Measurements from ENCODE around the gene PNPLA7. TPM values are rescaled to one million over a fixed set of nuclear protein-coding genes. Genes with fewer than 3 reads are reported as not detected.
A peak's percentile ranks its signal among the peaks of the same experiment; 100 is the strongest.

The PNPLA7 gene
- total RNA-seq, 4 donors from 2014 or later = 16.0 to 95.4 (median 24.9) TPM

- Histone ChIP-seq H3K4me1 (peaks cover 0 to 10% (median 9%) of the 10 kb centered on the region in 4 donors), H3K36me3 (no peaks in the 10 kb centered on the region), H3K27me3 (no peaks in the 10 kb centered on the region), H3K4me3 (no peak overlapping the region), H3K27ac (peak overlapping the region; percentile 48 to 63 (median 56)), H3K9me3 (no peaks in the 10 kb centered on the region)
- intact Hi-C loops (cut with DNase I; ENCODE audit: low total_unique reads) (no loop called here), in situ Hi-C loops (cut with MboI; ENCODE audit: low pct_ligation_motif_present in 1 of 4, low pct_unique_long_range_greater_than_20kb in 1 of 4, low sequenced_read_pairs in 3 of 4) (no loop called here)
- no peak for DNase-seq
- TF ChIP-seq POLR2AphosphoS5 (IDR thresholded peaks at IDR 0.05) = no peak
- no peak for TF ChIP-seq CTCF (IDR thresholded peaks at IDR 0.05)
- TF ChIP-seq POLR2A (IDR thresholded peaks at IDR 0.05) = no peak
- TF ChIP-seq EP300 (IDR thresholded peaks at IDR 0.05; ENCODE audit: low read depth) = no peak
- WGBS, 2 donors (ENCODE audit: low coverage in 1 of 2) = 89% methylated on average over 16 of the region's 16 CpGs; no CpG with 5 or more reads in 1 of the 2 donors
Measured at GRCh38 chr9:137493364-137494103, 56.7 kb downstream of the PNPLA7 start.

- H3K4me3 ChIP-seq = no peak overlapping the region
- H3K4me1 ChIP-seq = peaks cover 0 to 17% (median 15%) of the 10 kb centered on the region in 4 donors
- H3K27ac ChIP-seq = peak overlapping the region in 2 of 4 donors; percentile 55 to 56
- intact Hi-C loops (cut with DNase I; ENCODE audit: low total_unique reads) (no loop called here), in situ Hi-C loops (cut with MboI; ENCODE audit: low pct_ligation_motif_present in 1 of 4, low pct_unique_long_range_greater_than_20kb in 1 of 4, low sequenced_read_pairs in 3 of 4) (no loop called here)
- DNase-seq = peak; percentile 31
- H3K27me3 ChIP-seq = no peaks in the 10 kb centered on the region
- no peaks in the 10 kb centered on the region for H3K36me3 ChIP-seq
- WGBS, 2 donors (ENCODE audit: low coverage in 1 of 2) = 90% methylated on average over 9 of the region's 20 CpGs; no CpG with 5 or more reads in 1 of the 2 donors
- TF ChIP-seq CTCF (IDR thresholded peaks at IDR 0.05) (no peak), POLR2AphosphoS5 (IDR thresholded peaks at IDR 0.05) (no peak), POLR2A (IDR thresholded peaks at IDR 0.05) (no peak), EP300 (IDR thresholded peaks at IDR 0.05; ENCODE audit: low read depth) (no peak)
- no peaks in the 10 kb centered on the region for H3K9me3 ChIP-seq
Measured at GRCh38 chr9:137492464-137493363, 57.5 kb downstream of the PNPLA7 start.

- Histone ChIP-seq H3K36me3 (no peaks in the 10 kb centered on the region), H3K9me3 (no peaks in the 10 kb centered on the region), H3K4me3 (no peak overlapping the region), H3K4me1 (peaks cover 0 to 22% (median 17%) of the 10 kb centered on the region in 4 donors), H3K27me3 (no peaks in the 10 kb centered on the region), H3K27ac (no peak overlapping the region)
- no peak for TF ChIP-seq POLR2A (IDR thresholded peaks at IDR 0.05)
- no peak for TF ChIP-seq CTCF (IDR thresholded peaks at IDR 0.05)
- TF ChIP-seq EP300 (IDR thresholded peaks at IDR 0.05; ENCODE audit: low read depth) = no peak
- no peak for TF ChIP-seq POLR2AphosphoS5 (IDR thresholded peaks at IDR 0.05)
- 92 to 100% methylated on average over 2 to 13 of the region's 13 CpGs for WGBS, 2 donors (ENCODE audit: low coverage in 1 of 2)
- in situ Hi-C loops (cut with MboI; ENCODE audit: low pct_ligation_motif_present in 1 of 4, low pct_unique_long_range_greater_than_20kb in 1 of 4, low sequenced_read_pairs in 3 of 4) (no loop called here), intact Hi-C loops (cut with DNase I; ENCODE audit: low total_unique reads) (no loop called here)
- no peak for DNase-seq
Measured at GRCh38 chr9:137491735-137492432, 58.3 kb downstream of the PNPLA7 start.

Data from transverse colon (tissue), 4 donors.